Lung (tissue), 12 donors: ENCODE results near the gene KIAA1217. TPM values are rescaled to one million over a fixed set of nuclear protein-coding genes. Genes with fewer than 3 reads are reported as not detected.
A peak's percentile ranks its signal among the peaks of the same experiment; 100 is the strongest.

Source experiments
- ATAC-seq: fragments of 200-7000 bp; cut with Tn5 transposase; one replicate; pipeline ENCODE4 v1.9.1; 2020; ENCODE audit warnings: moderate number of reproducible peaks; ENCODE audit not compliant: insufficient read depth, low FRiP score
- DNase-seq, 3 donors: peaks; one replicate each; pipeline ENCODE4 v3.0.0-alpha.2; 2013 to 2017
- H3K27ac ChIP-seq, 2 donors: one replicate each; pipeline ENCODE4 v1.5.1; 2013; ENCODE audit warnings: mild to moderate bottlenecking in 2 of 2, moderate library complexity in 2 of 2, control low read depth in 1 of 2, inconsistent platforms in 1 of 2, low read depth in 1 of 2, low read length in 1 of 2
- H3K27me3 ChIP-seq, 3 donors: one replicate each; pipeline ENCODE4 v1.5.1; 2013; ENCODE audit warnings: low read length in 2 of 3; ENCODE audit not compliant: control insufficient read depth in 3 of 3, insufficient read depth in 3 of 3
- H3K36me3 ChIP-seq, 4 donors: one replicate each; pipeline ENCODE4 v1.5.1; 2013; ENCODE audit warnings: low read length in 4 of 4, mild to moderate bottlenecking in 1 of 4, moderate library complexity in 1 of 4; ENCODE audit not compliant: control insufficient read depth in 4 of 4, insufficient read depth in 4 of 4
- H3K4me1 ChIP-seq, 5 donors: one replicate each; pipeline ENCODE4 v1.5.1; 2013; ENCODE audit warnings: low read length in 5 of 5, mild to moderate bottlenecking in 2 of 5, moderate library complexity in 1 of 5; ENCODE audit not compliant: control insufficient read depth in 5 of 5, insufficient read depth in 5 of 5
- H3K4me3 ChIP-seq: one replicate; pipeline ENCODE4 v1.5.1; 2013; ENCODE audit warnings: mild to moderate bottlenecking, control low read depth, moderate library complexity
- H3K9ac ChIP-seq, 2 donors: one replicate each; pipeline ENCODE4 v1.5.1; 2013; ENCODE audit warnings: low read length in 2 of 2, control low read depth in 1 of 2; ENCODE audit not compliant: insufficient read depth in 1 of 2
- H3K9me3 ChIP-seq, 4 donors: one replicate each; pipeline ENCODE4 v1.5.1; 2013; ENCODE audit warnings: low read length in 3 of 4, mild to moderate bottlenecking in 1 of 4, moderate library complexity in 1 of 4; ENCODE audit not compliant: control insufficient read depth in 4 of 4, insufficient read depth in 3 of 4
- WGBS, 2 donors: extraction: QIAGEN DNeasy Blood & Tissue Kit; methylation state at CpG; one replicate each; pipeline ENCODE4 v1.1.7; 2013; 5-methylcytosine and 5-hydroxymethylcytosine counted together
- polyA plus RNA-seq, 2 donors: library from polyadenylated mRNA; stranded (reverse); fragments of 200-250 nt; gene quantifications; one replicate each; pipeline ENCODE4 v1.2.1, GENCODE V29; 2013
- total RNA-seq, 2 donors: library from RNA; depleted of rRNA in 1 of 2; stranded (reverse); fragments of >200 nt in 1 of 2; gene quantifications; one replicate each; pipeline ENCODE4 v1.2.1, GENCODE V29; 2014 to 2021
- TF ChIP-seq, protein P1 (sequence below): IDR thresholded peaks from 2 replicates; pipeline ENCODE4 v1.5.1; 2012; ENCODE audit warnings: mild to moderate bottlenecking; ENCODE audit errors: control extremely low read depth, extremely low read depth
- donor health status: control.
- donor health status: control.
- donor health status: Bipolar disorder and iron deficiency.
- donor health status: healthy.
- donor health status: DM: yes; HTN: yes; CAD: no.

The KIAA1217 gene
- total and polyA plus RNA-seq, 4 donors = 5.5 to 58.6 (median 24.1) TPM

- DNase-seq (peak; percentile 68 to 85 (median 80)), ATAC-seq (peak; percentile 49)
- no peaks in the 10 kb centered on the region for H3K27me3 ChIP-seq
- peak overlapping the region in 1 of 2 donors; percentile 13 for H3K9ac ChIP-seq
- H3K36me3 ChIP-seq = peaks cover 13 to 33% (median 17%) of the 10 kb centered on the region in 4 donors
- no peaks in the 10 kb centered on the region for H3K9me3 ChIP-seq
- 12 to 20% methylated on average over 15 of the region's 15 CpGs for WGBS, 2 donors
- peak overlapping the region in 1 of 2 donors; percentile 1 for H3K27ac ChIP-seq
- peaks cover 0 to 5% (median 0%) of the 10 kb centered on the region in 5 donors for H3K4me1 ChIP-seq
- H3K4me3 ChIP-seq = no peak overlapping the region
- TF ChIP-seq, protein P1, sequence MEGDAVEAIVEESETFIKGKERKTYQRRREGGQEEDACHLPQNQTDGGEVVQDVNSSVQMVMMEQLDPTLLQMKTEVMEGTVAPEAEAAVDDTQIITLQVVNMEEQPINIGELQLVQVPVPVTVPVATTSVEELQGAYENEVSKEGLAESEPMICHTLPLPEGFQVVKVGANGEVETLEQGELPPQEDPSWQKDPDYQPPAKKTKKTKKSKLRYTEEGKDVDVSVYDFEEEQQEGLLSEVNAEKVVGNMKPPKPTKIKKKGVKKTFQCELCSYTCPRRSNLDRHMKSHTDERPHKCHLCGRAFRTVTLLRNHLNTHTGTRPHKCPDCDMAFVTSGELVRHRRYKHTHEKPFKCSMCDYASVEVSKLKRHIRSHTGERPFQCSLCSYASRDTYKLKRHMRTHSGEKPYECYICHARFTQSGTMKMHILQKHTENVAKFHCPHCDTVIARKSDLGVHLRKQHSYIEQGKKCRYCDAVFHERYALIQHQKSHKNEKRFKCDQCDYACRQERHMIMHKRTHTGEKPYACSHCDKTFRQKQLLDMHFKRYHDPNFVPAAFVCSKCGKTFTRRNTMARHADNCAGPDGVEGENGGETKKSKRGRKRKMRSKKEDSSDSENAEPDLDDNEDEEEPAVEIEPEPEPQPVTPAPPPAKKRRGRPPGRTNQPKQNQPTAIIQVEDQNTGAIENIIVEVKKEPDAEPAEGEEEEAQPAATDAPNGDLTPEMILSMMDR = peak; percentile 44
These were observed 310.2 kb downstream of the KIAA1217 start for GRCh38 chr10:24518981-24519597.

GRCh38 chr10:24519950-24520349 is 311.0 kb downstream of the KIAA1217 start:
- TF ChIP-seq, protein P1 = no peak
- Histone ChIP-seq H3K27me3 (no peaks in the 10 kb centered on the region), H3K27ac (no peak overlapping the region), H3K9ac (no peak overlapping the region), H3K4me1 (peaks cover 0 to 5% (median 0%) of the 10 kb centered on the region in 5 donors), H3K36me3 (peaks cover 14 to 40% (median 24%) of the 10 kb centered on the region in 4 donors), H3K4me3 (no peak overlapping the region), H3K9me3 (no peaks in the 10 kb centered on the region)
- ATAC-seq = no peak
- no peak for DNase-seq
- whole genome bisulfite sequencing, 2 donors = 30 to 55% methylated on average over 14 of the region's 14 CpGs

DNA sequence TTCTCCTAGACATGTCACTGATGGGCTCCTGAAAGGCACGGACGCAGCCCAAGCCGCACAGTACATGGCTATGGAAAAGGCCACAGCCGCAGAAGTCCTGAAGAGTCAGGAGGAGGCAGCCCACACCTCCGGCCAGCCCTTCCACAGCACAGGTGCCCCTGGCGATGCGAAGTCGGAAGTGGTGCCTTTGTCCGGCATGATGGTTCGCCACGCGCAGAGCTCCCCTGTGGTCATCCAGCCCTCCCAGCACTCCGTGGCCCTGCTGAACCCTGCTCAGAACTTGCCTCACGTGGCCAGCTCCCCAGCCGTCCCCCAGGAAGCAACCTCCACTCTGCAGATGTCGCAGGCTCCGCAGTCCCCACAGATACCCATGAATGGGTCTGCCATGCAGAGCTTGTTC is 315.4 kb downstream of the KIAA1217 start:
- no peak for ATAC-seq
- H3K36me3 ChIP-seq = peaks cover 15 to 56% (median 32%) of the 10 kb centered on the region in 4 donors

More for the DNA sequence above, 315.4 kb downstream of the KIAA1217 start:
- H3K4me1 ChIP-seq = no peaks in the 10 kb centered on the region
- H3K9ac ChIP-seq = no peak overlapping the region
- no peak overlapping the region for H3K27ac ChIP-seq
- no peak overlapping the region for H3K4me3 ChIP-seq
- TF ChIP-seq, protein P1 = no peak
- no peaks in the 10 kb centered on the region for H3K9me3 ChIP-seq
- 94 to 98% methylated on average over 17 of the region's 17 CpGs for WGBS, 2 donors
- H3K27me3 ChIP-seq = no peaks in the 10 kb centered on the region
- no peak for DNase-seq
